Stomach (tissue), 9 donors: ENCODE results near the gene DST. TPM values are rescaled to one million over a fixed set of nuclear protein-coding genes. Genes with fewer than 3 reads are reported as not detected.

Source experiments
- DNase-seq, 2 donors: peaks; one replicate each; pipeline versions ENCODE4 v3.0.0 to v3.0.0-alpha.2; 2013 to 2019
- H3K27ac ChIP-seq, 5 donors: fragments of 200-600 bp in 4 of 5; sonication (generic) in 4 of 5; one replicate each; pipeline ENCODE4 v1.5.1; 2013 to 2019; ENCODE audit warnings: mild to moderate bottlenecking in 1 of 5, moderate library complexity in 1 of 5
- H3K27me3 ChIP-seq, 3 donors: fragments of 200-600 bp; sonication (generic); one replicate each; pipeline ENCODE4 v1.5.1; 2017 to 2019; ENCODE audit warnings: mixed run types in 1 of 3
- H3K36me3 ChIP-seq, 4 donors: fragments of 200-600 bp; sonication (generic); 1 replicate in 3 of 4; 2 replicates in 1 of 4; pipeline ENCODE4 v1.5.1; 2016 to 2019
- H3K4me1 ChIP-seq, 4 donors: fragments of 200-600 bp; sonication (generic); one replicate each; pipeline ENCODE4 v1.5.1; 2016 to 2019
- H3K4me3 ChIP-seq, 4 donors: fragments of 200-600 bp; sonication (generic) in 3 of 4; one replicate each; pipeline ENCODE4 v1.5.1; 2016 to 2019; ENCODE audit warnings: mild to moderate bottlenecking in 1 of 4
- H3K9me3 ChIP-seq, 4 donors: fragments of 200-600 bp; sonication (generic); one replicate each; pipeline ENCODE4 v1.5.1; 2016 to 2019
- CTCF ChIP-seq, 7 experiments: fragments of 450-650 bp in 4 of 7; fragments of 200-600 bp in 3 of 7; sonication (generic) in 3 of 7; IDR thresholded peaks; one replicate each; pipeline ENCODE4 v1.5.1; 2016 to 2019; ENCODE audit warnings: antibody characterized with exemption in 7 of 7, control low read depth in 2 of 7, mild to moderate bottlenecking in 1 of 7
- EP300 ChIP-seq: sonication (generic); formaldehyde crosslinking; IDR thresholded peaks from one replicate; pipeline ENCODE4 v1.6.1; 2017; ENCODE audit warnings: antibody characterized with exemption
- POLR2A ChIP-seq, 4 donors: fragments of 450-650 bp; IDR thresholded peaks; one replicate each; pipeline ENCODE4 v1.6.1; 2016; ENCODE audit warnings: antibody characterized with exemption in 4 of 4, control low read depth in 2 of 4, mild to moderate bottlenecking in 1 of 4, moderate library complexity in 1 of 4
- POLR2AphosphoS5 ChIP-seq, 3 donors: sonication (generic); formaldehyde crosslinking; IDR thresholded peaks; one replicate each; pipeline ENCODE4 v1.6.1; 2016; ENCODE audit warnings: antibody characterized with exemption in 3 of 3
- WGBS, 5 donors: extraction: QIAGEN DNeasy Blood & Tissue Kit in 3 of 5; methylation state at CpG; one replicate each; pipeline versions ENCODE4 v1.1.5 to v1.1.7; 2013 to 2018; 5-methylcytosine and 5-hydroxymethylcytosine counted together
- intact Hi-C: fragments of 100-400 bp; cut with DNase I; formaldehyde crosslinking; loops from one replicate; pipeline ENCODE4 v1.15.1; 2023; ENCODE audit warnings: low total_unique reads
- polyA plus RNA-seq, 3 donors: library from polyadenylated mRNA; stranded (reverse); fragments of 200-250 nt; gene quantifications; one replicate each; pipeline ENCODE4 v1.2.3, GENCODE V29; 2013
- total RNA-seq, 5 donors: library from RNA; depleted of rRNA; stranded (reverse); fragments of >200 nt; gene quantifications; one replicate each; pipeline versions ENCODE4 v1.1.0 to v1.2.3, GENCODE V29; 2014 to 2016
- donor health status: healthy with polysubstance abuse.
- donor health status: Bipolar disorder and iron deficiency.
- donor health status: healthy.

The DST gene
- total and polyA plus RNA-seq, 8 donors, result 16.3 to 623 (median 200) TPM

- Histone ChIP-seq H3K4me1 (peaks cover 8 to 32% (median 20%) of the 10 kb centered on the region in 4 donors), H3K27me3 (no peaks in the 10 kb centered on the region), H3K9me3 (no peaks in the 10 kb centered on the region), H3K36me3 (no peaks in the 10 kb centered on the region), H3K4me3 (no peak overlapping the region), H3K27ac (peak overlapping the region; percentile 58 to 81 (median 71))
- TF ChIP-seq EP300 (no peak), CTCF (IDR thresholded peaks at IDR 0.05) (no peak), POLR2A (IDR thresholded peaks at IDR 0.05) (no peak), POLR2AphosphoS5 (IDR thresholded peaks at IDR 0.05) (no peak)
- intact Hi-C loops, result no loop called here
- peak in 1 of 2 donors; percentile 65 for DNase-seq
- WGBS, 5 donors, result 20 to 36% (median 29%) methylated on average over 6 of the region's 6 CpGs
Observed at GRCh38 chr6:56671651-56672461, 29.2 kb upstream of the DST start.

GRCh38 chr6:56671160-56671559 is 28.5 kb upstream of the DST start:
- WGBS, 5 donors, result 36 to 48% (median 44%) methylated on average over 1 of the region's 1 CpG
- no peaks in the 10 kb centered on the region for H3K36me3 ChIP-seq
- intact Hi-C loops, result no loop called here
- peak overlapping the region in 3 of 5 donors; percentile 65 to 81 (median 71) for H3K27ac ChIP-seq
- no peak overlapping the region for H3K4me3 ChIP-seq
- H3K27me3 ChIP-seq, result no peaks in the 10 kb centered on the region
- H3K9me3 ChIP-seq, result no peaks in the 10 kb centered on the region
- DNase-seq, result no peak
- TF ChIP-seq CTCF (IDR thresholded peaks at IDR 0.05), result no peak
- no peak for TF ChIP-seq POLR2AphosphoS5 (IDR thresholded peaks at IDR 0.05)
- TF ChIP-seq EP300, result no peak
- TF ChIP-seq POLR2A (IDR thresholded peaks at IDR 0.05), result no peak
- peaks cover 8 to 33% (median 20%) of the 10 kb centered on the region in 4 donors for H3K4me1 ChIP-seq

GRCh38 chr6:56669041-56669440 is 26.4 kb upstream of the DST start:
- Histone ChIP-seq H3K4me3 (no peak overlapping the region), H3K9me3 (no peaks in the 10 kb centered on the region), H3K36me3 (no peaks in the 10 kb centered on the region), H3K27ac (no peak overlapping the region), H3K4me1 (peaks cover 8 to 38% (median 24%) of the 10 kb centered on the region in 4 donors), H3K27me3 (no peaks in the 10 kb centered on the region)
- TF ChIP-seq POLR2AphosphoS5 (IDR thresholded peaks at IDR 0.05) (no peak), POLR2A (IDR thresholded peaks at IDR 0.05) (no peak), CTCF (IDR thresholded peaks at IDR 0.05) (no peak), EP300 (no peak)
- DNase-seq, result no peak
- intact Hi-C loops, result no loop called here
- WGBS, 5 donors, result 79 to 90% (median 84%) methylated on average over 2 of the region's 2 CpGs

GRCh38 chr6:56668158-56668557 is 25.5 kb upstream of the DST start:
- intact Hi-C loops, result no loop called here
- Histone ChIP-seq H3K36me3 (no peaks in the 10 kb centered on the region), H3K27ac (no peak overlapping the region), H3K4me1 (peaks cover 8 to 47% (median 28%) of the 10 kb centered on the region in 4 donors), H3K9me3 (no peaks in the 10 kb centered on the region), H3K27me3 (no peaks in the 10 kb centered on the region), H3K4me3 (no peak overlapping the region)
- TF ChIP-seq EP300 (no peak), POLR2A (IDR thresholded peaks at IDR 0.05) (no peak), POLR2AphosphoS5 (IDR thresholded peaks at IDR 0.05) (no peak), CTCF (IDR thresholded peaks at IDR 0.05) (no peak)
- WGBS, 5 donors, result 89 to 98% (median 92%) methylated on average over 4 of the region's 4 CpGs
- DNase-seq, result no peak
